DND-41 (cell line): ENCODE measurements around the gene ZNF512.
A peak's percentile ranks its signal among the peaks of the same experiment; 100 is the strongest.

ENCODE experiments used
- ATAC-seq: fragments of 200-7000 bp; cut with Tn5 transposase; 3 replicates; pipeline ENCODE4 v1.9.1; 2021; ENCODE audit warnings: low read depth; ENCODE audit not compliant: insufficient read depth
- DNase-seq: peaks from one replicate; pipeline ENCODE4 v3.0.0-alpha.2; 2020
- H2AFZ ChIP-seq: 2 replicates; pipeline ENCODE4 v1.6.0; 2012; ENCODE audit warnings: low read depth, low read length
- H3K27ac ChIP-seq: 2 replicates; pipeline ENCODE4 v1.5.1; 2012; ENCODE audit warnings: low read length, inconsistent platforms
- H3K27me3 ChIP-seq: fragments of 200-600 bp; sonication (generic); 2 replicates; pipeline ENCODE4 v1.6.0; 2012; ENCODE audit warnings: low read length, mild to moderate bottlenecking, inconsistent platforms; ENCODE audit not compliant: insufficient read depth, poor library complexity
- H3K36me3 ChIP-seq: 2 replicates; pipeline ENCODE4 v1.5.1; 2012; ENCODE audit warnings: low read length, inconsistent platforms; ENCODE audit not compliant: insufficient read depth
- H3K4me1 ChIP-seq: 2 replicates; pipeline ENCODE4 v1.5.1; 2012; ENCODE audit warnings: mild to moderate bottlenecking, low read length; ENCODE audit not compliant: insufficient read depth
- H3K4me2 ChIP-seq: 2 replicates; pipeline ENCODE4 v1.6.0; 2012; ENCODE audit warnings: mild to moderate bottlenecking, moderate library complexity, low read length, inconsistent platforms; ENCODE audit not compliant: insufficient read depth
- H3K4me3 ChIP-seq, 2 experiments: fragments of 200-600 bp in 1 of 2; shearing (Covaris generic) in 1 of 2; 2 replicates each; pipeline ENCODE4 v1.5.1; 2012 to 2016; ENCODE audit warnings: inconsistent platforms in 2 of 2, low read length in 2 of 2, mild to moderate bottlenecking in 2 of 2, low read depth in 1 of 2, moderate library complexity in 1 of 2
- H3K79me2 ChIP-seq: 2 replicates; pipeline ENCODE4 v1.6.0; 2012; ENCODE audit warnings: low read length, inconsistent platforms; ENCODE audit not compliant: insufficient read depth
- H3K9ac ChIP-seq: 2 replicates; pipeline ENCODE4 v1.6.0; 2012; ENCODE audit warnings: low read depth, mild to moderate bottlenecking, inconsistent platforms, low read length, moderate library complexity
- H3K9me3 ChIP-seq: 2 replicates; pipeline ENCODE4 v1.5.1; 2012; ENCODE audit warnings: low read length, moderate library complexity, mild to moderate bottlenecking, inconsistent platforms; ENCODE audit not compliant: insufficient read depth, severe bottlenecking
- H4K20me1 ChIP-seq: 2 replicates; pipeline ENCODE4 v1.6.0; 2012; ENCODE audit warnings: low read length; ENCODE audit not compliant: insufficient read depth
- CTCF ChIP-seq: IDR thresholded peaks from 2 replicates; pipeline ENCODE4 v1.5.1; 2012; ENCODE audit warnings: borderline replicate concordance, low read length, moderate library complexity, mild to moderate bottlenecking; ENCODE audit not compliant: poor library complexity, severe bottlenecking; ENCODE audit errors: extremely low read depth
- EZH2 ChIP-seq: IDR thresholded peaks from 3 replicates; pipeline ENCODE4 v1.6.1; 2012; ENCODE audit warnings: borderline replicate concordance, low read depth, mild to moderate bottlenecking, moderate library complexity, low read length, inconsistent platforms; ENCODE audit not compliant: severe bottlenecking

The ZNF512 gene

GRCh38 chr2:27655155-27655951 lies 72.5 kb downstream of the ZNF512 start:
- no peak overlapping the region for H3K9ac ChIP-seq
- no peak overlapping the region for H3K27ac ChIP-seq
- no peaks in the 10 kb centered on the region for H3K27me3 ChIP-seq
- ATAC-seq (no peak), DNase-seq (no peak)
- no peaks in the 10 kb centered on the region for H3K79me2 ChIP-seq
- H3K9me3 ChIP-seq = no peaks in the 10 kb centered on the region
- H3K4me3 ChIP-seq = no peak overlapping the region
- no peaks in the 10 kb centered on the region for H4K20me1 ChIP-seq
- no peak overlapping the region for H3K4me2 ChIP-seq
- H3K4me1 ChIP-seq = no peaks in the 10 kb centered on the region
- H3K36me3 ChIP-seq = peaks cover 88% of the 10 kb centered on the region
- no peak for TF ChIP-seq CTCF
- TF ChIP-seq EZH2 = no peak
- H2AFZ ChIP-seq = no peak overlapping the region

GRCh38 chr2:27661371-27661770 lies 78.5 kb downstream of the ZNF512 start:
- no peak for TF ChIP-seq EZH2
- no peak for TF ChIP-seq CTCF
- ATAC-seq = no peak
- Histone ChIP-seq H3K79me2 (peaks cover 47% of the 10 kb centered on the region), H3K36me3 (peaks cover 53% of the 10 kb centered on the region), H2AFZ (no peak overlapping the region), H3K27me3 (no peaks in the 10 kb centered on the region), H4K20me1 (no peaks in the 10 kb centered on the region), H3K9ac (no peak overlapping the region), H3K4me1 (peaks cover 43% of the 10 kb centered on the region), H3K4me2 (no peak overlapping the region), H3K27ac (no peak overlapping the region), H3K9me3 (no peaks in the 10 kb centered on the region), H3K4me3 (no peak overlapping the region)
- DNase-seq = no peak

GRCh38 chr2:27663285-27664153 lies 80.7 kb downstream of the ZNF512 start, which contains the start of the genes SLC4A1AP and SUPT7L:
SLC4A1AP (plus strand) TSS chr2:27663889; CDS start chr2:27663915, 26 bp downstream.
SUPT7L (minus strand) TSS chr2:27663614; CDS start chr2:27662192, 1,422 bp downstream.
- ATAC-seq (peak; percentile 85), DNase-seq (peak; percentile 76)
- peaks cover 47% of the 10 kb centered on the region for H3K79me2 ChIP-seq
- H3K4me3 ChIP-seq = peak within 1 kb of the TSS; percentile 63 to 85
- peak within 1 kb of the TSS; percentile 67 for H3K9ac ChIP-seq
- TF ChIP-seq CTCF (no peak), EZH2 (no peak)
- no peaks in the 10 kb centered on the region for H3K27me3 ChIP-seq
- H3K4me1 ChIP-seq = peaks cover 43% of the 10 kb centered on the region
- peaks cover 47% of the 10 kb centered on the region for H3K36me3 ChIP-seq
- no peaks in the 10 kb centered on the region for H4K20me1 ChIP-seq
- H3K9me3 ChIP-seq = no peaks in the 10 kb centered on the region
- H2AFZ ChIP-seq = peak within 1 kb of the TSS; percentile 98
- H3K27ac ChIP-seq = peak within 1 kb of the TSS; percentile 90
- peak within 1 kb of the TSS; percentile 95 for H3K4me2 ChIP-seq
